Lung (tissue), 12 donors: ENCODE data around the gene SMARCA4. TPM values are rescaled to one million over a fixed set of nuclear protein-coding genes. Genes with fewer than 3 reads are reported as not detected.
"Not testable (repeated sequence)": the region's sequence is repeated elsewhere in the genome, so short reads cannot be mapped to it uniquely, and the experiment has no call there.

ENCODE experiments used
- ATAC-seq: fragments of 200-7000 bp; cut with Tn5 transposase; one replicate; pipeline ENCODE4 v1.9.1; 2020; ENCODE audit warnings: moderate number of reproducible peaks; ENCODE audit not compliant: insufficient read depth, low FRiP score
- DNase-seq, 3 donors: peaks; one replicate each; pipeline ENCODE4 v3.0.0-alpha.2; 2013 to 2017
- H3K27ac ChIP-seq, 2 donors: one replicate each; pipeline ENCODE4 v1.5.1; 2013; ENCODE audit warnings: mild to moderate bottlenecking in 2 of 2, moderate library complexity in 2 of 2, control low read depth in 1 of 2, inconsistent platforms in 1 of 2, low read depth in 1 of 2, low read length in 1 of 2
- H3K27me3 ChIP-seq, 3 donors: one replicate each; pipeline ENCODE4 v1.5.1; 2013; ENCODE audit warnings: low read length in 2 of 3; ENCODE audit not compliant: control insufficient read depth in 3 of 3, insufficient read depth in 3 of 3
- H3K36me3 ChIP-seq, 4 donors: one replicate each; pipeline ENCODE4 v1.5.1; 2013; ENCODE audit warnings: low read length in 4 of 4, mild to moderate bottlenecking in 1 of 4, moderate library complexity in 1 of 4; ENCODE audit not compliant: control insufficient read depth in 4 of 4, insufficient read depth in 4 of 4
- H3K4me1 ChIP-seq, 5 donors: one replicate each; pipeline ENCODE4 v1.5.1; 2013; ENCODE audit warnings: low read length in 5 of 5, mild to moderate bottlenecking in 2 of 5, moderate library complexity in 1 of 5; ENCODE audit not compliant: control insufficient read depth in 5 of 5, insufficient read depth in 5 of 5
- H3K4me3 ChIP-seq: one replicate; pipeline ENCODE4 v1.5.1; 2013; ENCODE audit warnings: mild to moderate bottlenecking, control low read depth, moderate library complexity
- H3K9ac ChIP-seq, 2 donors: one replicate each; pipeline ENCODE4 v1.5.1; 2013; ENCODE audit warnings: low read length in 2 of 2, control low read depth in 1 of 2; ENCODE audit not compliant: insufficient read depth in 1 of 2
- H3K9me3 ChIP-seq, 4 donors: one replicate each; pipeline ENCODE4 v1.5.1; 2013; ENCODE audit warnings: low read length in 3 of 4, mild to moderate bottlenecking in 1 of 4, moderate library complexity in 1 of 4; ENCODE audit not compliant: control insufficient read depth in 4 of 4, insufficient read depth in 3 of 4
- WGBS, 2 donors: extraction: QIAGEN DNeasy Blood & Tissue Kit; methylation state at CpG; one replicate each; pipeline ENCODE4 v1.1.7; 2013; 5-methylcytosine and 5-hydroxymethylcytosine counted together
- polyA plus RNA-seq, 2 donors: library from polyadenylated mRNA; stranded (reverse); fragments of 200-250 nt; gene quantifications; one replicate each; pipeline ENCODE4 v1.2.1, GENCODE V29; 2013
- total RNA-seq, 2 donors: library from RNA; depleted of rRNA in 1 of 2; stranded (reverse); fragments of >200 nt in 1 of 2; gene quantifications; one replicate each; pipeline ENCODE4 v1.2.1, GENCODE V29; 2014 to 2021
- TF ChIP-seq, protein P1 (sequence below): IDR thresholded peaks from 2 replicates; pipeline ENCODE4 v1.5.1; 2012; ENCODE audit warnings: mild to moderate bottlenecking; ENCODE audit errors: control extremely low read depth, extremely low read depth
- donor health status: control.
- donor health status: control.
- donor health status: Bipolar disorder and iron deficiency.
- donor health status: healthy.
- donor health status: DM: yes; HTN: yes; CAD: no.

Gene SMARCA4
- total and polyA plus RNA-seq, 4 donors, result 52.3 to 116 (median 91.1) TPM

DNA sequence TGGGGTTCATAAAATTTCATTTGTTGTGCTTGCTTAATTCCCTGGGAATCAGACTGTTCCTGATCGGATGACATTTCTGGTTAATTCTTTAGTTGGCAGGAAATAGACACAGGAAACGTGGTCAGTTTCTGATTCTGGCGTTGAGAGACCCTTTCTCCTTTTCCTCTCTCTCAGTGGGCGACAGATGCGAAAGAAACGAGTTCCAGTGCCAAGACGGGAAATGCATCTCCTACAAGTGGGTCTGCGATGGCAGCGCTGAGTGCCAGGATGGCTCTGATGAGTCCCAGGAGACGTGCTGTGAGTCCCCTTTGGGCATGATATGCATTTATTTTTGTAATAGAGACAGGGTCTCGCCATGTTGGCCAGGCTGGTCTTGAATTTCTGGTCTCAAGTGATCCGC, 139.2 kb downstream of the SMARCA4 start:
- TF ChIP-seq, protein P1, sequence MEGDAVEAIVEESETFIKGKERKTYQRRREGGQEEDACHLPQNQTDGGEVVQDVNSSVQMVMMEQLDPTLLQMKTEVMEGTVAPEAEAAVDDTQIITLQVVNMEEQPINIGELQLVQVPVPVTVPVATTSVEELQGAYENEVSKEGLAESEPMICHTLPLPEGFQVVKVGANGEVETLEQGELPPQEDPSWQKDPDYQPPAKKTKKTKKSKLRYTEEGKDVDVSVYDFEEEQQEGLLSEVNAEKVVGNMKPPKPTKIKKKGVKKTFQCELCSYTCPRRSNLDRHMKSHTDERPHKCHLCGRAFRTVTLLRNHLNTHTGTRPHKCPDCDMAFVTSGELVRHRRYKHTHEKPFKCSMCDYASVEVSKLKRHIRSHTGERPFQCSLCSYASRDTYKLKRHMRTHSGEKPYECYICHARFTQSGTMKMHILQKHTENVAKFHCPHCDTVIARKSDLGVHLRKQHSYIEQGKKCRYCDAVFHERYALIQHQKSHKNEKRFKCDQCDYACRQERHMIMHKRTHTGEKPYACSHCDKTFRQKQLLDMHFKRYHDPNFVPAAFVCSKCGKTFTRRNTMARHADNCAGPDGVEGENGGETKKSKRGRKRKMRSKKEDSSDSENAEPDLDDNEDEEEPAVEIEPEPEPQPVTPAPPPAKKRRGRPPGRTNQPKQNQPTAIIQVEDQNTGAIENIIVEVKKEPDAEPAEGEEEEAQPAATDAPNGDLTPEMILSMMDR, result no peak
- no peak for DNase-seq
- no peaks in the 10 kb centered on the region for H3K9me3 ChIP-seq
- WGBS, 2 donors, result 60 to 65% methylated on average over 12 of the region's 12 CpGs
- H3K27ac ChIP-seq, result peak overlapping the region in 1 of 2 donors; percentile 71
- no peak overlapping the region for H3K4me3 ChIP-seq
- no peak overlapping the region for H3K9ac ChIP-seq
- ATAC-seq, result no peak
- H3K36me3 ChIP-seq, result peaks cover 3 to 34% (median 12%) of the 10 kb centered on the region in 4 donors
- H3K4me1 ChIP-seq, result peaks cover 0 to 14% (median 5%) of the 10 kb centered on the region in 5 donors
- H3K27me3 ChIP-seq, result no peaks in the 10 kb centered on the region

DNA sequence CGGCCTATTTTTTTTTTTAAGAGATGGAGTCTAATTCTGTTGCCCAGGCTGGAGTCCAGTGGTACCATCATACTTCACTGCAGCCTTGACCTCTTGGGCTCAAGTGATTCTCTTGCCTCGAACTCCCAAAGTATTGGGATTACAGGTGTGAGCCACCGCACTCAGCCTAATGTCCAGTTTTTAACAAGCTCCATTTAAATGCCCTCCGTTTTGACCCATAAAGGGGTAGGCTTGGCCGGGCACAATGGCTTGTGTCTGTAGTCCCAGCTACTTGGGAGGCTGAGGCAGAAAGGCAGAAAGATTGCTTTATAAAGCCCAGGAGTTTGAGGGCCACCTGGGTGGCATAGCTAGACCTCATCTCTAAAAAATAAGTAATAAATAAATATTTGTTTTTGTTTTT, 140.2 kb downstream of the SMARCA4 start:
- Histone ChIP-seq H3K9ac (no peak overlapping the region), H3K4me3 (no peak overlapping the region), H3K27ac (no peak overlapping the region), H3K27me3 (no peaks in the 10 kb centered on the region), H3K36me3 (peaks cover 4 to 44% (median 15%) of the 10 kb centered on the region in 4 donors), H3K4me1 (peaks cover 0 to 6% (median 3%) of the 10 kb centered on the region in 5 donors), H3K9me3 (no peaks in the 10 kb centered on the region)
- TF ChIP-seq, protein P1, result no peak
- ATAC-seq (no peak), DNase-seq (no peak)
- 92 to 93% methylated on average over 5 of the region's 5 CpGs for whole genome bisulfite sequencing, 2 donors

DNA sequence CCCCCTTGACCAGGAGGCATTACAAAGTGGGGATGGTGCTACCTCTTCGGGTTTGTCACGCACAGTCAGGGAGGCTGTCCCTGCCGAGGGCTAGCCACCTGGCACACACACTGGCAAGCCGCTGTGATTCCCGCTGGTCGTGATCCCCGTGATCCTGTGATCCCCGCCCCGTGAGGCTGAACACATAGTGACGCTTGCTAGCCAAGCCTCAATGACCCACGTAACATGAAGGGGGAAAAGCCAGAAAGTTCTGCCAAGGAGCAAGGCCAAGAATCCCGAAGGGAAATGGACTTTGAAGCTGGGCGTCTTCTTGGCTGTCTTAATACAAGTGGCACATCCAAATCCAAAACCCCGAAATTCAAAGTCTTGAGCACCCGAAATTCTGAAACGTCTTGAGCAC, 142.1 kb downstream of the SMARCA4 start:
- Histone ChIP-seq H3K36me3 (peaks cover 16 to 49% (median 23%) of the 10 kb centered on the region in 4 donors), H3K27me3 (no peaks in the 10 kb centered on the region), H3K4me3 (no peak overlapping the region), H3K9ac (no peak overlapping the region), H3K27ac (no peak overlapping the region), H3K9me3 (no peaks in the 10 kb centered on the region), H3K4me1 (no peaks in the 10 kb centered on the region)
- WGBS, 2 donors, result 83 to 92% methylated on average over 16 of the region's 16 CpGs
- DNase-seq, result no peak
- no peak for ATAC-seq
- TF ChIP-seq, protein P1, result no peak

DNA sequence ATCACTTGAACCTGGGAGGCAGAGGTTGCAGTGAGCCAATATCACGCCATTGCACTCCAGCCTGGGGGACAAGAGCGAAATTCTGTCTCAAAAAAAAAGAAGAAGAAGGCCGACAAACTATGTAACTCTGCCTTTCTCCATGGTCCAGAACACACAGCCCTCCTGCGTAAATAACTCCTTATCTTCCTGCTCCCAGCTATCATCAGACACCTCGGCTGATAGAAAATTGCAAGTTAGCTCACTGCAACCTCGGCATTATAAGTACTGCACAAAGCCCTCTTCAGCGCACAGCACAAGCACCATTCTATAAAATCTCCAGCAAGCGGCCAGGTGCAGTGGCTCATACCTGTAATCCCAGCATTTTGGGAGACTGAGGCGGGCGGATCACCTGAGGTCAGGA, 142.8 kb downstream of the SMARCA4 start:
- not testable (repeated sequence) for H3K27me3 ChIP-seq, ATAC-seq, H3K9ac ChIP-seq, H3K4me3 ChIP-seq, H3K27ac ChIP-seq, H3K4me1 ChIP-seq, H3K9me3 ChIP-seq, DNase-seq
- WGBS, 2 donors, result 91 to 94% methylated on average over 10 of the region's 10 CpGs
- peaks cover 18 to 55% (median 24%) of the 10 kb centered on the region in 4 donors for H3K36me3 ChIP-seq
